ENCODE data around the gene C2orf81. TPM values are rescaled to one million over a fixed set of nuclear protein-coding genes. Genes with fewer than 3 reads are reported as not detected.
A peak's percentile ranks its signal among the peaks of the same experiment; 100 is the strongest.
"Not testable (repeated sequence)": the region's sequence is repeated elsewhere in the genome, so short reads cannot be mapped to it uniquely, and the experiment has no call there.

The C2orf81 gene
- polyA plus RNA-seq, 1 donor from 2014 or later = 3.3 TPM

DNA sequence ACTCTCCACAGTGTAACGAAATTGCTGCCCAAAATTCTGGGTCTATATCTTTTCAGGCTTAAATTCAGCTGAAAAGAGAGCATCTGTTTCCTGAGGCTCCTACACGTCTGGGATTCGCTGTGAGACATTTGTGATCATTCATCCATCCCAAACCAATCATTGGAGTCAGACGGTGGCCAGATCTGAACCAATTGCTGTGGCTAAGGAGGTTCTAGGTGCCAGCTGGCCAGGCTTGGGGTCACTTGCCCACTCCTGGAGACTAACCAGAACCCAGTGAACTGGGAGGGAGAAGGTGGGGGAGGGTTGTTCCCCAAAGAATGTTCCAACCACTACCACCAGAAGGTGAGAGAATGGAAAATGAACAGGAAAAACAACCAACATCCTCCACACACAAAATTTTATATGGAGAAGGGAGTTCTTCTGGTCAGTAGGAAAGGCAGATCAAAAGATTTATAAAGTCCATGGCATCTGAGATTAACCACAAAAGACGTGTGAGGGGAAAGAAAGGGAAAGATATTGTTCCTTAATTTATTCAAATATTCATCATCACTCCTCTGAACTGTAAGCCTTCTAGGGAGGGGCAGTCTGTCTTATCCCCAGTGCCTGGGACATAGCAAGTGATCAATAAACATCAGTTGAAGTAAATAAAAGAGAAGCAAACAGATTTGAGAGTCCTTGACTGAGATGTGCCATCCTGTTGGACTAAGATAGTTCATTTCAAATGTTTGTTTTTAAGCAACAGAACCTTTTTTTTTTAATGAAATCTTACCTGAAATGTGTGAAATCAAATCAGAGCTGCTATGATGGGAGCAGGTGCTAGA, 23.3 kb upstream of the C2orf81 start:
- H2AFZ ChIP-seq (ENCODE audit: low read depth, low read length) = no peak overlapping the region
- H3K4me3 ChIP-seq (ENCODE audit: low read length) = no peak overlapping the region
- no peaks in the 10 kb centered on the region for H3K36me3 ChIP-seq (ENCODE audit: insufficient read depth, low read length)
- no peaks in the 10 kb centered on the region for H3K9me3 ChIP-seq (ENCODE audit: low read length)
- no peak overlapping the region for H3K9ac ChIP-seq (ENCODE audit: low read length)
- no peak overlapping the region for H3K27ac ChIP-seq (ENCODE audit: low read length)
- peaks cover 29% of the 10 kb centered on the region for H3K27me3 ChIP-seq (ENCODE audit: insufficient read depth, low read depth, low read length)
- H4K20me1 ChIP-seq (ENCODE audit: insufficient read depth) = no peaks in the 10 kb centered on the region
- no peaks in the 10 kb centered on the region for H3K9me2 ChIP-seq (ENCODE audit: insufficient read depth, low read length)
- TF ChIP-seq SMC3 (conservative IDR thresholded peaks at IDR 0.05; ENCODE audit: poor library complexity) = no peak
- H3K4me2 ChIP-seq (ENCODE audit: low read length) = no peak overlapping the region
- no peaks in the 10 kb centered on the region for H3K79me2 ChIP-seq (replicated peaks; ENCODE audit: insufficient read depth, low read length)
- no peaks in the 10 kb centered on the region for H3F3A ChIP-seq (ENCODE audit: insufficient read depth, low read length, poor library complexity, severe bottlenecking)

DNA sequence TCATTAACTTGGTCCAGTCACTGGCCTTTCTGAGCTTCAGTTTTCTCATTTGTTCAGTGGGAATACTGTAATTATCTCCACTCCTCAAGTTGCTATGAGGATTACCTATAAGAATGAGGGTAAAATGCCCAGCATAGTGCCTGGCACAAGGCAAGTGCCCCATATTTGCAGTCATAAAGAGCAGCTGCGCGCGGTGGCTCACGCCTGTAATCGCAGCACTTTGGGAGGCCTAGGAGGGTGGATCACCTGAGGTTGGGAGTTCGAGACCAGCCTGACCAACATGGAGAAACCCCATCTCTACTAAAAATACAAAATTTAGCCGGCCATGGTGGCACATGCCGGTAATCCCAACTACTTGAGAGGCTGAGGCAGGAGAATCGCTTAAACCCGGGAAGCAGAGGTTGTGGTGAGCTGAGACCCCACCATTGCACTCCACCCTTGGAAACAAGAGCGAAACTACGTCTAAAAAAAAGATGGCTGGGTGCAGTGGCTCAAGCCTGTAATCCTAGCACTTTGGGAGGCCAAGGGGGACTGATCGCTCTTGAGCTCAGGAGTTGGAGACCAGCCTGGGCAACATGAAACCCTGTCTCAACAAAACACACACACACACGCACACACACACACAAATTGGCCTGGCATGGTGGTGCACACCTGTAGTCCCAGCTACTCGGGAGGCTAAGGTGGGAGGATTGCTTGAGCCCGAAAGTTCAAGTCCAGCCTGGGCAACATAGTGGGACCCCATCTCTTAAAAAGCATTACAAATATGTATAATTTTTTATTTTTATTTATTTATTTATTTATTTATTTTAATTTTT, 21.3 kb upstream of the C2orf81 start:
- H3K9ac ChIP-seq (ENCODE audit: low read length); H3F3A ChIP-seq (ENCODE audit: insufficient read depth, low read length, poor library complexity, severe bottlenecking); H3K9me3 ChIP-seq (ENCODE audit: low read length); H2AFZ ChIP-seq (ENCODE audit: low read depth, low read length); H3K4me3 ChIP-seq (ENCODE audit: low read length); H3K36me3 ChIP-seq (ENCODE audit: insufficient read depth, low read length); H3K4me2 ChIP-seq (ENCODE audit: low read length); H3K9me2 ChIP-seq (ENCODE audit: insufficient read depth, low read length); H3K27ac ChIP-seq (ENCODE audit: low read length); H4K20me1 ChIP-seq (ENCODE audit: insufficient read depth); H3K79me2 ChIP-seq (replicated peaks; ENCODE audit: insufficient read depth, low read length): not testable (repeated sequence)
- H3K27me3 ChIP-seq (ENCODE audit: insufficient read depth, low read depth, low read length) = peaks cover 29% of the 10 kb centered on the region

DNA sequence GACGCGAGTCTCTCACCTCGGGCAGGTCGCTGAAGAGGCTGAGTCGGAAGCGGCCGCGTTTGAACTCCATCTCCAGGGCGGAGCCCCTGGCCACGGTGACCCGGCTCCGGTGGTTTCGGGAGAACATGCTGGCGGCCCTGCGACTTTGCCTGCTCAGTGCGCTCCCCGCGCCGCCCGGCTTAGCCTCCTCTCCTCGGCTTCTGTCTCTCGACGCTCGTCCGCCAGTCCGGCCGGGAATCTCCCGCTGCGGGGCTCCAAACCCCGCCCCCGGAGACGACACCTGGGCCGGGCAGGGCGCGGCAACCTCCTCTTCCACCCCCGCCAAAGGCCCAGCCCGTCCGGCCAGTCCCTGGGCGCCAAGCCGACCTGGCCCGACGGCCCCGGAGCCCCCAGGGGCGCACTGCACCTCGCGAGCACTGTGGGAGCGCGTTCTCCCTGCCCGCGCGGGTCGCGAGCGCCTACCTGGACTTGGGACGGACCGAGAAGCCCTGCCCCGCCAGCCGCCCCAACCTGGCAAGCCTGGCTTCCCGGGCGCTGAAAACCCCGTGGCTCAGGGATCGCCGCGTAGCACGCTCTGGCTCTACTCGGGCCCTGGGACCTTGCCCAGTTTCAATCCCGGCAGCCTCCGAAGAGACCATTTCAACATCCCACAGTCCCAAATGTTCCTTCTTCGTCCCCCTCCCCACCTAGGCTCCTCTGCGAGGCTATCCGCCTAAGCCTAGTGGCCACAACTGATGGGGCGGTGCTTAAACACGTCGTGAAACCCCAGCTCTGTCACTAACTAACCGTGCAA, 20.5 kb upstream of the C2orf81 start, which contains the start of gene RTKN:
RTKN (minus strand) TSS at position 248 of the 793 bp plus-strand sequence; CDS start at position 127, 121 bp downstream.
- Histone ChIP-seq H3K79me2 (replicated peaks; ENCODE audit: insufficient read depth, low read length) (no peaks in the 10 kb centered on the region), H3K27ac (ENCODE audit: low read length) (no peak within 1 kb of the TSS), H3F3A (ENCODE audit: insufficient read depth, low read length, poor library complexity, severe bottlenecking) (no peaks in the 10 kb centered on the region), H3K36me3 (ENCODE audit: insufficient read depth, low read length) (no peaks in the 10 kb centered on the region), H3K4me3 (ENCODE audit: low read length) (peak within 1 kb of the TSS; percentile 57), H3K4me2 (ENCODE audit: low read length) (no peak within 1 kb of the TSS), H3K9ac (ENCODE audit: low read length) (peak within 1 kb of the TSS; percentile 45), H3K27me3 (ENCODE audit: insufficient read depth, low read depth, low read length) (peaks cover 29% of the 10 kb centered on the region), H2AFZ (ENCODE audit: low read depth, low read length) (peak within 1 kb of the TSS; percentile 21), H3K9me2 (ENCODE audit: insufficient read depth, low read length) (no peaks in the 10 kb centered on the region), H3K9me3 (ENCODE audit: low read length) (no peaks in the 10 kb centered on the region), H4K20me1 (ENCODE audit: insufficient read depth) (no peaks in the 10 kb centered on the region)
- no peak for TF ChIP-seq TAF1 (IDR thresholded peaks at IDR 0.05; ENCODE audit: low read depth)
- no peak for TF ChIP-seq RAD21 (conservative IDR thresholded peaks at IDR 0.05)
- peak; percentile 29 for TF ChIP-seq EZH2 (IDR thresholded peaks at IDR 0.05; ENCODE audit: borderline replicate concordance, insufficient read depth, low read length, poor library complexity, severe bottlenecking)

DNA sequence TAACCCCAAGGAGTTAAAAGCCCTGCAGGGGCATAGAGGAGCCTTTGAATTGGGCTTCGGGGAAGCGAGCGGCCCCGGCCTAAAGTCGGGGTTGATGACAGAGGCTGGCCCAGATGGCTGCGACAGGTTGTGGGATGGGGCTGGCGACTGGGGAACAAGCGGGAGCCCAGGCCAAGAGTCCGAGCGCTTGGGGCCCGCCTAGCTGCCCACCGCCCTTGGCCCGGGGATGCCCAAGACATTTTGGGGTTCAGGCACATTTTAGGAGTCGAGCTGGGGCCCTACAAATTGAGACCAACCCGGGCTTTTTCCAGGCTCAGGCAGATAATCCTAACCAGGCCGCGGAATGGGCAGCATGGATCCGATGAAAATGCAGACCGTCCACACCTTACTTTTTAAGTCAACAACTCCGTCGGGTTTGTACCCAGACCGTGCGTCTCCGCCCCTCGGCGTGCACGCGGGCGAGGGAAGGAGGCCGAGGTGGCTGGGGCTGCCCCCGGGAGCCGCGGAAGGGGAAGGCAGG, 19.8 kb upstream of the C2orf81 start:
- no peaks in the 10 kb centered on the region for H3K79me2 ChIP-seq (replicated peaks; ENCODE audit: insufficient read depth, low read length)
- no peaks in the 10 kb centered on the region for H3K9me2 ChIP-seq (ENCODE audit: insufficient read depth, low read length)
- peak overlapping the region; percentile 57 for H3K4me3 ChIP-seq (ENCODE audit: low read length)
- no peaks in the 10 kb centered on the region for H3K36me3 ChIP-seq (ENCODE audit: insufficient read depth, low read length)
- H3K27ac ChIP-seq (ENCODE audit: low read length) = no peak overlapping the region
- no peaks in the 10 kb centered on the region for H3K9me3 ChIP-seq (ENCODE audit: low read length)
- no peaks in the 10 kb centered on the region for H4K20me1 ChIP-seq (ENCODE audit: insufficient read depth)
- H2AFZ ChIP-seq (ENCODE audit: low read depth, low read length) = no peak overlapping the region
- H3K9ac ChIP-seq (ENCODE audit: low read length) = peak overlapping the region; percentile 45
- peaks cover 29% of the 10 kb centered on the region for H3K27me3 ChIP-seq (ENCODE audit: insufficient read depth, low read depth, low read length)
- H3F3A ChIP-seq (ENCODE audit: insufficient read depth, low read length, poor library complexity, severe bottlenecking) = no peaks in the 10 kb centered on the region
- H3K4me2 ChIP-seq (ENCODE audit: low read length) = no peak overlapping the region
- TF ChIP-seq MXI1 (conservative IDR thresholded peaks at IDR 0.05; ENCODE audit: poor library complexity, severe bottlenecking) (no peak), SMC3 (conservative IDR thresholded peaks at IDR 0.05; ENCODE audit: poor library complexity) (no peak), RAD21 (conservative IDR thresholded peaks at IDR 0.05) (no peak), POLR2AphosphoS5 (IDR thresholded peaks at IDR 0.05) (no peak), EP300 (conservative IDR thresholded peaks at IDR 0.05; ENCODE audit: poor library complexity, severe bottlenecking) (no peak), EZH2 (IDR thresholded peaks at IDR 0.05; ENCODE audit: borderline replicate concordance, insufficient read depth, low read length, poor library complexity, severe bottlenecking) (no peak)
- TF ChIP-seq, protein P1, sequence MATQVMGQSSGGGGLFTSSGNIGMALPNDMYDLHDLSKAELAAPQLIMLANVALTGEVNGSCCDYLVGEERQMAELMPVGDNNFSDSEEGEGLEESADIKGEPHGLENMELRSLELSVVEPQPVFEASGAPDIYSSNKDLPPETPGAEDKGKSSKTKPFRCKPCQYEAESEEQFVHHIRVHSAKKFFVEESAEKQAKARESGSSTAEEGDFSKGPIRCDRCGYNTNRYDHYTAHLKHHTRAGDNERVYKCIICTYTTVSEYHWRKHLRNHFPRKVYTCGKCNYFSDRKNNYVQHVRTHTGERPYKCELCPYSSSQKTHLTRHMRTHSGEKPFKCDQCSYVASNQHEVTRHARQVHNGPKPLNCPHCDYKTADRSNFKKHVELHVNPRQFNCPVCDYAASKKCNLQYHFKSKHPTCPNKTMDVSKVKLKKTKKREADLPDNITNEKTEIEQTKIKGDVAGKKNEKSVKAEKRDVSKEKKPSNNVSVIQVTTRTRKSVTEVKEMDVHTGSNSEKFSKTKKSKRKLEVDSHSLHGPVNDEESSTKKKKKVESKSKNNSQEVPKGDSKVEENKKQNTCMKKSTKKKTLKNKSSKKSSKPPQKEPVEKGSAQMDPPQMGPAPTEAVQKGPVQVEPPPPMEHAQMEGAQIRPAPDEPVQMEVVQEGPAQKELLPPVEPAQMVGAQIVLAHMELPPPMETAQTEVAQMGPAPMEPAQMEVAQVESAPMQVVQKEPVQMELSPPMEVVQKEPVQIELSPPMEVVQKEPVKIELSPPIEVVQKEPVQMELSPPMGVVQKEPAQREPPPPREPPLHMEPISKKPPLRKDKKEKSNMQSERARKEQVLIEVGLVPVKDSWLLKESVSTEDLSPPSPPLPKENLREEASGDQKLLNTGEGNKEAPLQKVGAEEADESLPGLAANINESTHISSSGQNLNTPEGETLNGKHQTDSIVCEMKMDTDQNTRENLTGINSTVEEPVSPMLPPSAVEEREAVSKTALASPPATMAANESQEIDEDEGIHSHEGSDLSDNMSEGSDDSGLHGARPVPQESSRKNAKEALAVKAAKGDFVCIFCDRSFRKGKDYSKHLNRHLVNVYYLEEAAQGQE (IDR thresholded peaks at IDR 0.05; ENCODE audit: borderline replicate concordance) = no peak
- TF ChIP-seq, protein P2, sequence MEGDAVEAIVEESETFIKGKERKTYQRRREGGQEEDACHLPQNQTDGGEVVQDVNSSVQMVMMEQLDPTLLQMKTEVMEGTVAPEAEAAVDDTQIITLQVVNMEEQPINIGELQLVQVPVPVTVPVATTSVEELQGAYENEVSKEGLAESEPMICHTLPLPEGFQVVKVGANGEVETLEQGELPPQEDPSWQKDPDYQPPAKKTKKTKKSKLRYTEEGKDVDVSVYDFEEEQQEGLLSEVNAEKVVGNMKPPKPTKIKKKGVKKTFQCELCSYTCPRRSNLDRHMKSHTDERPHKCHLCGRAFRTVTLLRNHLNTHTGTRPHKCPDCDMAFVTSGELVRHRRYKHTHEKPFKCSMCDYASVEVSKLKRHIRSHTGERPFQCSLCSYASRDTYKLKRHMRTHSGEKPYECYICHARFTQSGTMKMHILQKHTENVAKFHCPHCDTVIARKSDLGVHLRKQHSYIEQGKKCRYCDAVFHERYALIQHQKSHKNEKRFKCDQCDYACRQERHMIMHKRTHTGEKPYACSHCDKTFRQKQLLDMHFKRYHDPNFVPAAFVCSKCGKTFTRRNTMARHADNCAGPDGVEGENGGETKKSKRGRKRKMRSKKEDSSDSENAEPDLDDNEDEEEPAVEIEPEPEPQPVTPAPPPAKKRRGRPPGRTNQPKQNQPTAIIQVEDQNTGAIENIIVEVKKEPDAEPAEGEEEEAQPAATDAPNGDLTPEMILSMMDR (IDR thresholded peaks at IDR 0.05; ENCODE audit: poor library complexity, severe bottlenecking) = no peak

Data from neural cell (in vitro differentiated cells).